Measurements from ENCODE around the gene CAMTA2. TPM values are rescaled to one million over a fixed set of nuclear protein-coding genes. Genes with fewer than 3 reads are reported as not detected.
A peak's percentile ranks its signal among the peaks of the same experiment; 100 is the strongest.

CAMTA2 gene
- total and polyA plus RNA-seq, 9 of the 15 experiments (the other 6 are each of a cell fraction or from before 2014, with no cell fraction given): 0.24 to 25.1 (median 6.3) TPM

DNA sequence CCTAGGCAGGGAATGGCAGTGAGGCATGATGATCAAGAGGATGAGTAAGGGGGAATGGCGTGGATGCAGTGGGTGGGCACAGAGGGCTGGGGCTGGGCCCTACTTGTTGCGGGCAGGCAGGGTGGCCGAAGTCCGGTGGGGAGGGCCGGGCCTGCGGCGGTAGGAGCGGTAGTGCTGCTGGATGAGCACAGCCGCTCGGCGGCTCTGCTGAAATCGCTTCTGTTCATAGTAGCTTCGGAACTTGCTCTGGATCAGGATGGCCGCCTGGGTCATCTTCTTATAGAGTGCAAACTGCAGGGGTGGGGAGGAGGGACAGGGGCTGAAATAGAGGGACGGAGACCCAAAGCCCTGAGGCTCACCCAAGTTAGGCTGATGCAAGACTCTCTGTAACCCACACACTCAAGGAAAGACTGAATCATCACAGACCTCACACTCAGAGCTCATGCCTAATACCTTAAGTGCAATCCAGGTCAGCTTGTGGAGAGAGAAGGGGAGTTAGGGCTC, 18.4 kb downstream of the CAMTA2 start (continued):
- 0 out of 2 replicates have a peak, but pooled peaks have one; percentile 5 for TF ChIP-seq MYC (IDR thresholded peaks at IDR 0.05; ENCODE audit: low read depth, low read length)
- TF ChIP-seq MYC (CRISPR knock-in tag; IDR thresholded peaks at IDR 0.05; ENCODE audit: borderline replicate concordance, low read depth): no peak
- no peak for TF ChIP-seq NR2C2 (CRISPR knock-in tag; IDR thresholded peaks at IDR 0.05)
- TF ChIP-seq NR2C2 (tag; IDR thresholded peaks at IDR 0.05): no peak
- no peak for TF ChIP-seq ZNF384 (IDR thresholded peaks at IDR 0.05; ENCODE audit: low read depth, low read length)
- TF ChIP-seq, protein P1, sequence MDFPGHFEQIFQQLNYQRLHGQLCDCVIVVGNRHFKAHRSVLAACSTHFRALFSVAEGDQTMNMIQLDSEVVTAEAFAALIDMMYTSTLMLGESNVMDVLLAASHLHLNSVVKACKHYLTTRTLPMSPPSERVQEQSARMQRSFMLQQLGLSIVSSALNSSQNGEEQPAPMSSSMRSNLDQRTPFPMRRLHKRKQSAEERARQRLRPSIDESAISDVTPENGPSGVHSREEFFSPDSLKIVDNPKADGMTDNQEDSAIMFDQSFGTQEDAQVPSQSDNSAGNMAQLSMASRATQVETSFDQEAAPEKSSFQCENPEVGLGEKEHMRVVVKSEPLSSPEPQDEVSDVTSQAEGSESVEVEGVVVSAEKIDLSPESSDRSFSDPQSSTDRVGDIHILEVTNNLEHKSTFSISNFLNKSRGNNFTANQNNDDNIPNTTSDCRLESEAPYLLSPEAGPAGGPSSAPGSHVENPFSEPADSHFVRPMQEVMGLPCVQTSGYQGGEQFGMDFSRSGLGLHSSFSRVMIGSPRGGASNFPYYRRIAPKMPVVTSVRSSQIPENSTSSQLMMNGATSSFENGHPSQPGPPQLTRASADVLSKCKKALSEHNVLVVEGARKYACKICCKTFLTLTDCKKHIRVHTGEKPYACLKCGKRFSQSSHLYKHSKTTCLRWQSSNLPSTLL (IDR thresholded peaks at IDR 0.05): no peak
- TF ChIP-seq BRD4 (IDR thresholded peaks at IDR 0.05): no peak
- no peak for TF ChIP-seq ZNF224 (CRISPR knock-in tag; IDR thresholded peaks at IDR 0.05)
- TF ChIP-seq GTF2F1 (IDR thresholded peaks at IDR 0.05; ENCODE audit: low read depth, low read length): no peak
- TF ChIP-seq ASH1L (IDR thresholded peaks at IDR 0.05; ENCODE audit: borderline replicate concordance, low read depth, partially characterized antibody): no peak
- TF ChIP-seq ATF7 (IDR thresholded peaks at IDR 0.05): peak; percentile 42; the same call in 1 of the 2 replicates
- no peak for TF ChIP-seq ZNF311 (CRISPR knock-in tag; IDR thresholded peaks at IDR 0.05)
